ENCODE measurements around the gene NDST4.

Gene NDST4

DNA sequence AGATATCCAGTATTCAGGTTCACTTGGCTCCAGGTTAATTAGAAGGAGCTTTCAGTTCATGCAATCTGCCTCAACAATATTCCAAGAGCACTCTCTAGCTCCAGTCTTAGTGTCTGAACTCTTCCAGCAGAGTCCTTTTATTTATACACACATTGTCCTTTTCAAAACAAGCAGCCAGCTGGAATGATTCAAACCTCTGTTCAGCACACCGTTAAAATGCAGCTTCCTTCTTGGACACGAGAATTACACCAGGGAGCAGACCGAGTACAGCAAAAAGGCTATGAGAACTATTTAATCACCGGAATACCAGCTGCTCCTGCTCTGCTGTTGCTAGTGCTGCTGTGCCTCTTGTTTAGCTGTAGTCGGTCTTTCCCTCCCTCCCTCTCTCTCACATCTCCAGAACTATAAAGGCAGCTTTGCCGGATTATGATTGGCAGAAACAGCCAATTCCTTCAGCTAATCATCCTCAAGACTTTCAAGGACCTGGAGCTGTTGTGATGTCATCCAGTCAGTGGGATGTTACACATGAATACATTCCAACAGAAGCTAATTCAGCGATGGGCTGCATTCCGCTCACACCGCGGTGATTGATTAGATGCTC lies at the start of gene NDST4:
NDST4 (minus strand) TSS at position 115 of the 601 bp plus-strand sequence. CDS start 36,584 bp downstream, outside the sequence.
- peak; percentile 15 for DNase-seq

DNA sequence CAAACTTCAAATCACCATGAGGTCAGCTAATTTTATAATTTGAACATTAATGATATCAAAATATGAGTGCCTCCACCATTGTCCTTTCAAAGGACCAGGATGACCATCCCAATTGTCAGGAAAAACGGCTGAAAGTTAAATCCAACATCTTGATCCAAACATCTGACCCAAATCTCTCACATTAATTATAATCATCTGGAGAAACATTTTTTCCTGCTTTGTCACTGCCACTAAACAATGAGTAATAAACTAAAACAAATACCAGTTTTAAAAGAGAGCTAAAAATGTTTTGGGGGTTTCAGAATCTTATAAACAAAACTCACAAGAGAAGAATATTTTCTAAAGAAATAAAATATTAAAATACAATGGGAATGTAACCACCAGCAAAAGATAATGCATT lies 45.7 kb upstream of the NDST4 start:
- no peak for DNase-seq

DNA sequence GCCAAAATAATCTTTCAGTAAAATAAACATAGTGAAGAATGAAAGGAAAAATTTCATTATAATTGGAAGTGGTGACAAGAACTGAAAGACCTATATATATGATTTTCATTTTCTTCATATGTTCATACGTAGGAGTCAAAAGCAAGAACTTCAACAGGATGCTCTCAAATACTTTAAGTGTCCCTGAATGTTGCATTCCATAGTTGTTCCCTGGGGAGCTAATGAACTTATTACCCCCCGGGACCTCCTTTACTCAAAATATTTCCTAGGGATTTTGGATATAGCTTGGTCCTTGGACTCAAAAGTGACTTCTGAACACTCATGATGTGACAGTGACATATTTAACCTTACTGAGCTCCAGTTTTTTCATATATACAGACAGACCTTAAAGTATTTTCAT lies 44.9 kb upstream of the NDST4 start:
- no peak for DNase-seq

DNA sequence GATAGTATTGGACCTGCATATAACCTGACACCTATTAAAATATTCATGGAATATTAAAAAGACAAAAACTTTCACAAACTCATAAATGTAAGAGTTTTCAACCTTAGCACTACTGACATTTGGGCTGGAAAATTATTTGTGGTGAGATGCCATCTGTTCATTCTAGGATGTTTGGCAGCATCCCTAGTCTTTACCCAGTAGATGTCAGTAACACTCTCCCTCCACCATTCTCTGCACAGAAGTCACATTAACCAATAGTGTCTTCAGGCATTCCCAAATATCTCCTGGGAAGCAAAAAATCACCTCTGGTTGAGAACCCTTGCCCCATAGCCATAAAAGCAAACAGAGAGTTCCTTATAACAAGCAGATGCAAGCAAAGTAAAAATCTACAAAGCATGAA lies 41.4 kb upstream of the NDST4 start:
- DNase-seq, result no peak

DNA sequence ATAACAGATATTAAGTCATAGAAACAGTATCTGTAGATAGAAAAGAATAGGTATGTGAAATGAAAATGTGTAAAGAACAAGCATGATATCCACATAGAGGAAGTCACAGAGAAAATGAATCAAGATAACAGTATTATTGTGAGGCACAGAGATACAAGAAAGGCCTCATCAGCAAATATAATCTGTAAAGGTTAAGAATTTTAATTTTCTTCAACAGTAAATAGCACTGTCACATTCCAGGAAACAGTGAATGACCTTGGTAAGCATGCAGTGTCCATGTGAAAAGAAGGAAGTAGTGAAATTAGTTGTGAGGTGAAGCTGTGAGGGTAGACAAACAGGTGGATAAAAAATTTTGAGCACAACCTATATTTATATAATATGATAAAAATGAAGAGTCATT lies 39.5 kb upstream of the NDST4 start:
- DNase-seq, result no peak

DNA sequence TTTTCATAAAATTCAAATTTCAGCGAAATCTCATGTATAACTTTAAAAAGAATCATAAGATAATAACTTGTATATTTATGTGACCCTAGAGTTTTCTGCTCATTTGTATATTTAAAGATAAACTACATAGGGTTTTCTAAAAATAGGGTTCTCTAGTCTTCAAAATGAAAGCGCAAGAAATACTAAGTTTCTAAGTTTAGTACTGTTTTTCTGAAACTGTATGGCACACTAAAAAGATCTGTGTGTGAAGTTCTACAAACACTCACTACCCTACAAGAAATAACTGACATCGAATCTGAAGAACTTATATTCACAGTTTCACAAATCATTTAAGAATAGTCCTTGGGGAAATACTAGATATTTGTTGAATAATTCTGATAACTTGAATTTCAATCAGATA lies 38.7 kb upstream of the NDST4 start:
- DNase-seq, result no peak

DNA sequence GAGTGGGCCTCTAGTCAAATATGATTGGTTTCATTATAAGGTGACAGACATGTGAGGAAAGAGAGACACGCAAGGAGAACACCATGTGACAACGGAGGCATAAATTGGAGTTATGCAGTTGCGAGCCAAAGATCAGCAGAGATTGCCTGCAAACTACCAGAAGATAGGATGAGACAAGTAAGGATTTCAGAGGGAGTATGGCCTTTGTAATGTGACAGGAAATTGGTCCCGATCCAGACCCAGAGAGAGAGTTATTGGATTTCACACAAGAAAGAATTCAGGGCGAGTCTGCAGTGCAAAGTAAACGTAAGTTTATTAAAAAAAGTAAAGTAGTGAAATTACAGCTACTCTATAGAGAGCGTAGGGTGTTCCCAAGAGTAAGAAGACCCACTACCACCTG lies 35.7 kb upstream of the NDST4 start:
- no peak for DNase-seq

DNA sequence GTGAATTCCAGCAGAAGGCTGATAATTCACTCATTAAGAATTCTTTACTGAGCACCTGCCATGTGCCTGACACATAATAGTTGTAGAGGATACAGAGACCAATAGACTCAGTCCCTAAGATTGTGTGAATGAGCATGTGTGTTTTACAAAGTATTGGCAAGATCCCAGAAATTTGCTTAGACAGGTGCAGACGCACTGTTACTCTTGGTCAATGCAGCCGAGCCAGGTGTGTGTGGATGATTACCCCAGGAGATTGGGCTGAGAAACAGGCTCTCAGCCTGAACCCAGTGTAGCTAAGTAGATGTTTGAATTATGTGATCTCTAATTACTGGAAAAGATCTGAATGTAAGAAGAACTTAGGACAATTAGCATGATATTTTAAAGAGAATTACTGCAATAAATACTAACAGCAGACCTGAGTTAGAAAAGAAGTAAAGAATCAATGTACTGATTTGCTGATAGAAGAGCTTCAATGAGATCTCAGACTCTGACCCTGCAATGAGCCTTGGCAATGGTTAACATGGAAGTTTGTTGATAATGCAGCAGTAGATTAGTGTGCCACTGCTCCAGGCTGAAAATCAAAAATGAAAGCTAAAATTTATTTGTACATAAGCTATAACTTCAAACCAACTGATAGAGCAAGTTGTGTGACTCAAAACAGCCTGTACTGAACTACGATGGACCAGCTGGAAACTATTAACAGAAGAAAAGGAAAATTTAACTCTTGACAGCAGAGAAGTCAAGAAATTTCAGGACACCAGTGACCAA lies 32.2 kb upstream of the NDST4 start:
- DNase-seq, result no peak

DNA sequence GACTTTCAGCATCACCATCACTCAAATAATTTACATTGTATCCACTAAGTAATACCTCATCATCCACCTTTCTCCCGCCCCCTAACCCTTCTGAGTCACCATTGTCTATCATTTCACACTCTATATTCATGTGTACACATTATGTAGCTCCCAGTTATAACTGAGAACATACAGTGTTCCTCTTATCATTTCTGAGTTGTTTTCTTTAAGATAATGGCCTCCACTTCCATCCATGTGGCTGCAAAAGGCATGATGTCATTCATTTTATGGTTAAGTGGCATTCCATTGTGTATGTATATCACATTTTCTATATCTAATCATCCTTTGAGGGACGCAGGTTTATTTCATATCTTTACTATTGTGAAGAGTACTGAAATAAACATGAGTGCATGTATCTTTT lies 14.6 kb upstream of the NDST4 start:
- no peak for DNase-seq

DNA sequence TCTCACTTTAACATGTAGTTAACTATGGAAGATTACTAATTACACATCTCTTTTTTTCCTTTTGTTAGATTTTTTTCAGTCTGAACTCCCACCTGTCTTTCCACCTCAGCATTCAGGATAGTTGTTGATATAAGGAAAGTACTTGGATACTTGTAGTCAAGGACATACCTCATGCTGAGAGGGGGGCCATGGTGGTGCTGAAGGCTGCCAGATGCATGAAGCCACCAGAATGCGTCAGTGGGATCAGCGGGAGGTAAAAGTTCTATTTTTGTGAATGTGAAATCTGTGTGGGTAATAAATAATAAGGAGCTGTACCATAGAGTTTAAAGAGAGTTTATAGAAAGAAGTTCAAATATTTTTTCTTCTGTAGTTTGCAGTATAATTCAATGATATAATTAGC lies 13.1 kb upstream of the NDST4 start:
- DNase-seq, result no peak

DNA sequence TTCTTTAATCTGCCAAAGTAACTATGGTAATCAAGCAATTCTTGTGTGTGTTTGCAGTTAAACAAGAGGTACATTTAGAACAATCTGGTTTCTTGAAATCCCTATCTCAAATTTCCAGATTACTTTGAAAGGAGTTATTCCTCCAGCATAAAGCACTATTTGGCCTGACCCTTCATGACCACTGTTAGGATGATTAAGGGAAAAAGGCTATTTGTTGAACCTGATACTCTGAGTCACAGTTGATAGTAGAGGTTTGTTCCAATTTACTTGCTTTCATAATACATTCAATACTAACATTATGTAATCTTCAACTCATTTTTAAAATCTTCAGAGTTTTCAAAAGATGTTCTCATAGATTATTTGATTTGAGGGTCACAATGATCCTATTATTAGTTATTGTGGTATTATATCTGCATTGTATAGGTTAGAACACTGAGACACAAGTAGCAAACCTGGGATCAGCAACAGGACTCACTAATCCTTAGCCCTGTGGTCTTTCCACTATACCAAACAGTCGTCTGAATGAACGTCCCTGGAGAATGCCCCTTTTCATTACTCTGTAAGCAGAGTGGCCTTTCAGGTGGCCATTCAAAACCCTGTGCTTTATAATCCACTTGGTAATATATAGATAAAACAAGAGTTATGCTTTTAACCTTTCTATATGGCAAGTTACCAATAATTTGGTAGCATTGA lies 8.1 kb upstream of the NDST4 start:
- DNase-seq, result no peak

DNA sequence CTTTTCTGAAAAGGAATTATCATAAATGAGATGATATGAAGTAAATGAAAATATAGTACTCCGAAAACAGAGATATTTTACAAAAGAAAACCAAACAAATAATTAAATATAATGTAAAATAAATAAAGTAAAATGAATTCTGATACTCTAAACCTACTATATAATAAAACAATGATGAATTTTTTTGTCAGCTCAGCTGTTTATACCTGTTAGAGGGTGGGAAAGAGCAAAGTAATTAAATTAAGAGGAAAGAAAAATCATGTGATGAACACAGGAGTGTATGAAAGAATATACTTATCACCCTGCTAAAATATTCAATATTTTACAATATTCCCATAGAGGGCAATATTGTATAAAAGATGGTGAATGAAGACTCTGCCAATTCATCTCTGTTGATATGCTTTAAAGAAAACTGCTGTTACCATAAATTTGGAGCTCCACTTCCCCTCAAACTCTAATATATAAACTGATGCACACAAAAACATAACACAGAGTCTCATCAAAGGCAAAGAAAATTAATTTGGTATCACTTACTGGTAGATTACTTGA lies 6.5 kb upstream of the NDST4 start:
- no peak for DNase-seq

DNA sequence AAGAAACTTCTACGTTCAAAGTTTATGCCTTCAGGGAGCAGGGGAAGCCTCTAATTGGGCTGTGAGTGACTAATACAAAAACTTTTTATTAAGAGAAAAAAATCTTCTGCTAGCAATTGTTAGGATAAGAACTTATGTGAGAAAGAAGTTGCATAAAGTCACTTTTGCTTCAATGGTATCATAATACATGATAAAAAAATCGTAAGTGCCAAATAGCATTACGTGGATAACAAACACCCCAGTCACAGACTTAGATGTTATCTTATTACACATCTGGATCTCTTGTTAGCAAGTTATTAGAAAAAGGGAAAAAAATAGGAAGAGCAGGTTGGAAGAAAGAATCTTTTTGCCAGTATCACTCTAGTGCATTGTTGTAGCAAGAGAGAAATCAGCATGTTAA lies 4.2 kb upstream of the NDST4 start:
- DNase-seq, result no peak

DNA sequence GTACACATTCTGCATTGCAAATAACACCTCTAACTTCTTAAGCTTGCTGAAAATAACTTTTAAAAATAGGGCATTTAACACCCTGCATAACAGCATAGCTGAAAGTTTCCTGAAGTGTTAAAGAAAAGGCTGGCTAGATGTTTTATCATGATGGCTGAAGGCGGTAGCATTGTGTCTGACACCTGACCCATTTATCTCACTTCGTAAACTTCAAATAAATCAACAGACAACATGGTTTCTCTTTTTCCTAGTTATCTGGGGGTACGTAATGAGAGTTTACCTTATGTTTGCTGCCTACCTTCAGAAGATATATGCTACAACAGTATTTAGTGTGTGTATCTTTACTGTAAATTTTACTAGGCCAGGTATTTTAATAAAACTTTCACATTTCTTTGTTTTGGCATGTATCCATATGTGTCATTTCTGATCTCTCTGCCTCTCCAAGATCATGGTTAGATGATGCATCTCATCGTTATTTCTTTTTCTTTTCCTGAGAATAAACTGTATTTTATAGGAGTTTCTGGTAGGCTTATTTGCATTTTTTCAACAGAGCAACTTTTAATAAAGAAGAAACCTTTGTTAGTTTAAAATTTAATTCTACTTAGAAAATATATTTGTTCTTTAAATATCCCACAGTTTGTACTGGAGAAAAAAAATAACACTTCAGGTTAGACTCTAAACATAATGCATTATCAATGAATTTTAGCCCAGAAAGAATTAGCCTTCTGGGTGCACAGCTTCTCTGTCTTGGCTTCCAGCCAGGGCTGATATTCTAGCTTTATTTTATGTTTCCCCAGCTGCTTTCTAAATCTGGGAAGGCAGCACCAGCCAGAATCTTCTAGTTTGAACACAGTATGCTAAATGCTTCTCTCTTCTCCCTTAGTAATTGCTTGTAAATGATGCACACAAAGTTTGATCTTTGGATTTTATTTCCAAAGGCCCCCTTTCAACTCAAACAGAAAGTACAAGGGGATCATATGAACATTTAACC lies 2.9 kb downstream of the NDST4 start:
- DNase-seq, result no peak

DNA sequence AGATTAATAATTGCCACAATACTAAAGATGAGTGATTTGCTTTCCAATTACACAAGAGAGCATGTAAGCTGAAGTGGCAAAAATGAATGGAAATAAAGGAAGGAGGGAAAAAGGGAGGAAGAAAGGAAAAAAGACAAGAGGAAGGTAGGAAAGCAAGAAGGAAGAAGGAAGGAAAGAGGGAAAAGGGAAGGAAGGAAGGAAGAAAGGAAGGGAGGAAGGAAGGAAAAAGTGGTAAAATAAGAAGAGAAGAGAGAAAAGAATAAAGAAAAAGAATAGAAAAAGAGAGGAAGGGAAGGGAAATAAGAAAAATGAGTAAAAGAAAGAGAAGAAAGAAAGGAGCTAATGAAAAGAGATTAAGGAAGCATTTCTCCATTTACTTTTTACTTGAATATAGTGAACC lies 4.6 kb downstream of the NDST4 start:
- no peak for DNase-seq

DNA sequence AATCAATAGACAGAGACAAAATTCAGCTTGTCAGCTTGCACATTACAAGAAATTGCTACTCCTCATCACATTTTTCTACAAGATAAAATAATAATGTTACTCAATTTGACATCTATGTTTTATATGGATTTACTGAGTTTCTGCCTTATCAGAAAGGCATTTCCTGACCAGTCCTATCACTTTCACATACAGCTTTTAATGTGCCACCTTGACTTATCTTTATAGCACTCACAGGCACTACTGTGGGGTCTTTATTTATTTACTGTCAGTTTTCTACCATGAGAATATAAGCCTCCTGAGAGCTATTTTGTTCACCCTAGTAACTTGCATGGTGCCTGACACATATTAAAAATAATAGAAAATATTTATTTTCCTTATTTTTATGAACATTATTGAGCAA lies 6.0 kb downstream of the NDST4 start:
- no peak for DNase-seq

DNA sequence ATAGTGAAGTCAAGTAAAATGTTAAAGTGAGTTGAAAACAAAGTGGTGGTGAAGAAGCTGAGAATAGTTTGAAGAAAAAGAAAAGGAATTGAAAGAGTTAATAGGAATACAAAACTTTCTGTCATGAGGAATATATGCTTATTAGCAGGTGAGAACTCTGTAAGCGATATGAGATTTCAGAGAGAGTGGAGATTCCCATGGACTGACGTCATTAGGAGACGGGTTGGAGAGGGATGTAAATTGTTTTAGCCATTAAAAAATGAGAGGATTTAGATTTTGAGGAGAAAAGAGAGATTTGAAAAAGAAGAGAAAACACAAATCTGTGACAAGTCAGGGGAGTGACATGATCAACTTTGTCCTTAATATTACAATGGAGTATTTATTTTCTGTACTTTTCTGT lies 11.7 kb downstream of the NDST4 start:
- DNase-seq, result no peak

DNA sequence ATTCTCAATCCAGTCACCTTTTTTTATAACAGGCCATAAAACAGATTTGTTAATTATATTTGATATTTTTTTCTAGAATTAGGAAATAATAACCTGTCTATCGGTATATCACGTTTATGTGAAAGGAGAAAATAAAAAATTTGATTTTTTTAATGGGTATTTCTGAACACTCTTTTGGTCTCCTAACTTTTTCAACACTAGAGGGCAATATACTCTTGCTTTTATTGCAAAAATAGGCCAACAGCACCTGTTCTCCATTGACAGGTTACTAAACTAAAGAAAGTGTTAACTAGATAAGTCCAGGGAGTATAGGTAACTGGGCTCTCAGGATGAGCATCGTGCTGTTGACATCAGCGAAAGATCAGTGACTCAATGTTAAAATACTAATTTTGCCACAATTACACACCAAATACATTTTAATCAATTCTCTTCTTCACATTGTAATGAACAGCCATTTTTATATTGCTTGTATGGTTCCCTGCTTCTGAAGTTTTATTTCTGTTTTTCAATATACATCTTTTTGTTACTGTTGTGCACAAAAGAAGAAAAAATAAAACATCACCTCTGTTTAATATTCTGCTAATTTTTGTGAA lies 22.8 kb downstream of the NDST4 start:
- peak; percentile 29 for DNase-seq

DNA sequence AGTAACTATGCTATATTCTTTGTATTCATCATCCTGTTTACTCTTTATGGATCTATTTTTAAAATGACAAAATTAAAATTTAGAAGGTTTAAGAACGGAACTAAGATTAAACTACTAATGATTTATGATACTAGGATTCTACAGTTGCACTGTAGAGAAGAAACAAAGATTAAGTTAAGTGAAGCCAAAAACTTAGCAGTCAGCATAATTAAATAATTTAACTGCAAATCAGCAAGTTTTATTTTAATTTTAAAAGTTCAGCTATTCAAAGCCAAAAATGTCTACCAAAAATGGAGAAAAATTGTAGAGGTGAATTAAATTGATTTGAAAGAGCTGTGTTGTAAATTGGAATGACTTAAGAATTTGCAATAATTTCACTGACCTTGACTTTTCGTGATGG lies 30.8 kb downstream of the NDST4 start:
- no peak for DNase-seq

DNA sequence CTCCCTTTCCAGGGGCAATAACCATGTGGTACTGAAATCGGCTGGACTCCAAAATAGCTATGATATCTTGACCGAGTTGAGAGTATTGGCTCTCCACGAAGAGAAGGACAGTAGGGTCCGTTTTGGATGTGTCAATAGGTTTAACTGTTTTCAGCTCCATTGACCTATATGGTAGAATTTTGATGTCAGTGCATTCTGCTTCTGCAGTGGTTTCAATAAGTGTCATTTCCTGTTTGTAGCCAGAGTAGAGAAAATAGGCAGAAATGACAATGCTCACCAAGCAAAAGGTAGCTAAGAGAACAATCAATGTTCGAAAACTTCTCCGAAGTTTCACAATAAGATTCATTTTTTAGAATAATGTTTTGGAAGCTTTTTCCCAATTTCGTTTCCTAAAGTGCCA lies 36.7 kb downstream of the NDST4 start:
- no peak for DNase-seq

DNA sequence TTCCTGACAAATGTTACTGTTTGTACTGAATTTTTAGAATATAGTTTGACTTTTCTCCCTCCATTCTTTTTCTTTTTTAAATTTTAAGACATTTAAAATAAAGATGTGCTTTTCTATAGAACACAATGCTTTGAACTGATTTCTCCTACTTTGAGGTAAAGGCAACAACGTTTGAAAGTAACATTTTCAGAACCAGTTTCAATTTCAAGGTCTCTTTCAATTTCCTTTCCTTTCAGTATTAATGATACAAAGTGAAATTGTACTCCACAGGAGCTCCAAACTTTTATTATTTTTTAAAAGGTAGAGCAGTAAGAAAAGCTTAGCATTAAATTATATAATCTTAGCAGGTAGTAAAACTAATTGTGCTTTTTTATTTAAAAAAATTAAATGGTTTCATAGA lies 54.9 kb downstream of the NDST4 start:
- no peak for DNase-seq

DNA sequence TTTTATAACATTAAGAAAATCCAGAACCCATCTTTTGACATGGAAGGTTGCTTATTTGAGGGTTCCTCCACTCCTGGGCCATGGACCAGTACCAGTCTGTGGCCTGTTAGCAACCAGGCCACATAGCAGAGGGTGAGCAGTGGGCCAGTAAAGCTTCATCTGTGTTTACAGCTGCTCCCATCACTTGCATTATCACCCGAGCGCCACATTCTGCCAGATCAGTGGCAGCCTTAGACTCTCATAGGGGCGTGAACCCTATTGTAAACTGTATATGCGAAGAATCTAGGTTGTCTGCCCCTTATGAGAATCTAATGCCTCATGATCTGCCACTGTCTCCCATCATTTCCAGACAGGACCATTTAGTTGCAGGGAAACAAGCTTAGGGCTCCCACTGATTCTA lies 58.6 kb downstream of the NDST4 start:
- DNase-seq, result no peak
